ENCODE measurements around the gene ASB2.

GRCh38 chr14:93999573-93999972, 23.2 kb upstream of the ASB2 start:
- TF ChIP-seq ZEB2 (tag by site-specific recombination; IDR thresholded peaks at IDR 0.05) (no peak), CTCF (tag by site-specific recombination; IDR thresholded peaks at IDR 0.05) (no peak), ZNF214 (tag by site-specific recombination; IDR thresholded peaks at IDR 0.05; ENCODE audit: borderline replicate concordance) (no peak), ZBTB11 (tag by site-specific recombination; conservative IDR thresholded peaks at IDR 0.05; ENCODE audit: low read depth) (no peak), ZNF292 (tag by site-specific recombination; IDR thresholded peaks at IDR 0.05; ENCODE audit: borderline replicate concordance, low read depth) (no peak), ZNF488 (tag by site-specific recombination; IDR thresholded peaks at IDR 0.05) (no peak), TRIM28 (IDR thresholded peaks at IDR 0.05; ENCODE audit: borderline replicate concordance, low read length) (no peak)

All from HEK293 (cell line).